Liver (tissue), 9 donors: ENCODE results near the gene TMEM167A. TPM values are rescaled to one million over a fixed set of nuclear protein-coding genes. Genes with fewer than 3 reads are reported as not detected.

ENCODE experiments used
- DNase-seq: peaks from one replicate; pipeline ENCODE4 v3.0.0-alpha.2; 2017; ENCODE audit warnings: low spot score
- H3K27ac ChIP-seq, 2 donors: one replicate each; pipeline ENCODE4 v1.7.0; 2013; ENCODE audit warnings: inconsistent platforms in 2 of 2, low read length in 2 of 2, control low read depth in 1 of 2, low read depth in 1 of 2, mild to moderate bottlenecking in 1 of 2
- H3K27me3 ChIP-seq, 4 donors: one replicate each; pipeline versions ENCODE4 v1.6.1 to v1.7.0; 2013; ENCODE audit warnings: low read length in 3 of 4, inconsistent platforms in 1 of 4, mild to moderate bottlenecking in 1 of 4, moderate library complexity in 1 of 4; ENCODE audit not compliant: control insufficient read depth in 4 of 4, insufficient read depth in 4 of 4
- H3K36me3 ChIP-seq, 4 donors: one replicate each; pipeline versions ENCODE4 v1.6.1 to v1.7.0; 2013; ENCODE audit warnings: low read length in 3 of 4, mild to moderate bottlenecking in 3 of 4, low read depth in 1 of 4, moderate library complexity in 1 of 4; ENCODE audit not compliant: control insufficient read depth in 4 of 4, insufficient read depth in 3 of 4
- H3K4me1 ChIP-seq, 4 donors: one replicate each; pipeline versions ENCODE4 v1.6.1 to v1.7.0; 2013; ENCODE audit warnings: low read length in 3 of 4, mild to moderate bottlenecking in 3 of 4, moderate library complexity in 1 of 4; ENCODE audit not compliant: control insufficient read depth in 4 of 4, insufficient read depth in 4 of 4
- H3K4me3 ChIP-seq, 3 donors: one replicate each; pipeline versions ENCODE4 v1.6.1 to v1.7.0; 2013; ENCODE audit warnings: low read length in 3 of 3, control low read depth in 1 of 3, low read depth in 1 of 3, mild to moderate bottlenecking in 1 of 3
- H3K9ac ChIP-seq, 2 donors: one replicate each; pipeline ENCODE4 v1.7.0; 2013; ENCODE audit warnings: low read length in 2 of 2, mild to moderate bottlenecking in 2 of 2, moderate library complexity in 2 of 2, control low read depth in 1 of 2, low read depth in 1 of 2
- H3K9me3 ChIP-seq, 4 donors: one replicate each; pipeline versions ENCODE4 v1.6.1 to v1.7.0; 2013; ENCODE audit warnings: low read length in 3 of 4; ENCODE audit not compliant: control insufficient read depth in 4 of 4
- EGR1 ChIP-seq, 2 donors: IDR thresholded peaks; 2 replicates each; pipeline ENCODE4 v1.6.1; 2016 to 2018; ENCODE audit warnings: antibody characterized with exemption in 2 of 2, low read depth in 2 of 2
- FOXA1 ChIP-seq: IDR thresholded peaks from 2 replicates; pipeline ENCODE4 v1.6.1; 2016; ENCODE audit warnings: antibody characterized with exemption
- GABPA ChIP-seq, 2 donors: IDR thresholded peaks in 1 of 2; conservative IDR thresholded peaks in 1 of 2; 2 replicates each; pipeline ENCODE4 v1.6.1; 2016; ENCODE audit warnings: antibody characterized with exemption in 2 of 2, mild to moderate bottlenecking in 1 of 2, moderate library complexity in 1 of 2
- HNF4A ChIP-seq, 2 donors: conservative IDR thresholded peaks; 2 replicates each; pipeline ENCODE4 v1.6.1; 2016; ENCODE audit warnings: antibody characterized with exemption in 2 of 2, mild to moderate bottlenecking in 2 of 2
- HNF4G ChIP-seq: IDR thresholded peaks from 2 replicates; pipeline ENCODE4 v1.6.1; 2016; ENCODE audit warnings: antibody characterized with exemption
- JUND ChIP-seq, 2 donors: IDR thresholded peaks; 2 replicates each; pipeline ENCODE4 v1.6.1; 2016; ENCODE audit warnings: antibody characterized with exemption in 2 of 2
- NR2F2 ChIP-seq: IDR thresholded peaks from 2 replicates; pipeline ENCODE4 v1.6.1; 2016; ENCODE audit warnings: antibody characterized with exemption
- RAD21 ChIP-seq, 2 donors: IDR thresholded peaks; 2 replicates each; pipeline ENCODE4 v1.6.1; 2016; ENCODE audit warnings: antibody characterized with exemption in 2 of 2, mild to moderate bottlenecking in 2 of 2
- REST ChIP-seq: IDR thresholded peaks from 2 replicates; pipeline ENCODE4 v1.6.1; 2016; ENCODE audit warnings: antibody characterized with exemption, mild to moderate bottlenecking
- RXRA ChIP-seq, 2 donors: IDR thresholded peaks; 2 replicates each; pipeline ENCODE4 v1.6.1; 2017 to 2018; ENCODE audit warnings: antibody characterized with exemption in 2 of 2, mild to moderate bottlenecking in 1 of 2
- SP1 ChIP-seq: IDR thresholded peaks from 2 replicates; pipeline ENCODE4 v1.6.1; 2018; ENCODE audit warnings: antibody characterized with exemption, mild to moderate bottlenecking
- YY1 ChIP-seq: IDR thresholded peaks from 2 replicates; pipeline ENCODE4 v1.6.1; 2016; ENCODE audit warnings: antibody characterized with exemption, mild to moderate bottlenecking
- WGBS: extraction: QIAGEN DNeasy Blood & Tissue Kit; methylation state at CpG from one replicate; pipeline ENCODE4 v1.1.7; 2013; 5-methylcytosine and 5-hydroxymethylcytosine counted together
- polyA plus RNA-seq, 2 donors: library from polyadenylated mRNA; stranded (reverse) in 1 of 2; unstranded in 1 of 2; fragments of 200-250 nt in 1 of 2; fragments of >200 nt in 1 of 2; fragmentation: Nextera tagmentation in 1 of 2; extraction: Ambion mirVana in 1 of 2; gene quantifications; one replicate each; pipeline versions ENCODE4 v1.2.1 to v1.2.3, GENCODE V29; 2013 to 2015
- total RNA-seq, 2 donors: library from RNA; depleted of rRNA; stranded (reverse); fragments of >200 nt; gene quantifications; one replicate each; pipeline ENCODE4 v1.2.3, GENCODE V29; 2014
- TF ChIP-seq, protein P1 (sequence below): IDR thresholded peaks from 2 replicates; pipeline ENCODE4 v1.6.1; 2016; ENCODE audit warnings: antibody characterized with exemption
- TF ChIP-seq, protein P2 (sequence below): IDR thresholded peaks from 2 replicates; pipeline ENCODE4 v1.6.1; 2016; ENCODE audit warnings: antibody characterized with exemption
- TF ChIP-seq, protein P3 (sequence below): fragments of 150-350 bp; IDR thresholded peaks from 2 replicates; pipeline ENCODE4 v1.5.1; 2017; ENCODE audit warnings: improper control_type of control experiment, low read depth, low read length; ENCODE audit not compliant: missing input control
- TF ChIP-seq, protein P4 (sequence below): IDR thresholded peaks from 2 replicates; pipeline ENCODE4 v1.6.1; 2016; ENCODE audit warnings: antibody characterized with exemption
- donor health status: healthy.
- donor health status: healthy.
- donor health status: healthy.
- donor health status: healthy.
- donor health status: healthy.

TMEM167A gene
- total and polyA plus RNA-seq, 4 donors = 27.0 to 55.2 (median 37.1) TPM

DNA sequence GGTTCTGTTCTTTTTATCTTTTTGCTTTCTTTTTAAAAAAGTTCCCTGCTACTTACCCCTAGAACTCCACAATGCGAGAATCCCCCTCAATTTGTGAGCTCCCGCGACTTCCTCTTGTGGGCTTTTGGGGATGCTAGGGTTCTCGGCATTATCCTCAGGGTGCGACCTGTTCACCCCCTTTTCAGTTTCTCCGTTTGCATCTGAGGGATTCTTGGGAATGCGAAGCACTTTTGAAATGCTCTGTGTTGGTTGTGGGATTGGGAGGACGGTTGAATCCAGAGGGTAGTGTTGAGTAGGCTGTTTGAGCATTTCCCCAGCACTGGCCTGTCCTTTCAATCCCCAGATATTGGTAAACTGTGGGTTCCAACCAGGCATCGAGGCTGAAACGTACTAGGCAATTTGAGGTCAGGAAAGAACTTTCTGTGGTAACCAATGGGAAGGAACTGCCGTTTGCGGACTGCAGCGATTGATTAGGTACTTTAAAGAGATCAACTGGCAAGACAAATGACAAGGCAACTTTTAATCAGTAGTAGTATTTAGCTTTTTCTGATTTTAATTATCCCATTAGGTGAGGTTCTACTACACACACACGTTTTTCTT lies 568 bp upstream of the TMEM167A start:
- no peaks in the 10 kb centered on the region for H3K27me3 ChIP-seq
- 4% methylated on average over 14 of the region's 14 CpGs for WGBS
- H3K4me3 ChIP-seq = peak overlapping the region; percentile 87 to 95 (median 91)
- H3K9me3 ChIP-seq = no peaks in the 10 kb centered on the region
- H3K9ac ChIP-seq = peak overlapping the region in 1 of 2 donors; percentile 91
- no peaks in the 10 kb centered on the region for H3K36me3 ChIP-seq
- TF ChIP-seq RAD21 (IDR thresholded peaks at IDR 0.05) (no peak), GABPA (IDR thresholded peaks at IDR 0.05 in 1 of 2, conservative IDR thresholded peaks at IDR 0.05 in 1 of 2) (peak; percentile 66 to 84), HNF4A (conservative IDR thresholded peaks at IDR 0.05) (no peak)
- H3K27ac ChIP-seq = peak overlapping the region; percentile 71 to 82
- DNase-seq = no peak
- peaks cover 3 to 19% (median 13%) of the 10 kb centered on the region in 4 donors for H3K4me1 ChIP-seq

DNA sequence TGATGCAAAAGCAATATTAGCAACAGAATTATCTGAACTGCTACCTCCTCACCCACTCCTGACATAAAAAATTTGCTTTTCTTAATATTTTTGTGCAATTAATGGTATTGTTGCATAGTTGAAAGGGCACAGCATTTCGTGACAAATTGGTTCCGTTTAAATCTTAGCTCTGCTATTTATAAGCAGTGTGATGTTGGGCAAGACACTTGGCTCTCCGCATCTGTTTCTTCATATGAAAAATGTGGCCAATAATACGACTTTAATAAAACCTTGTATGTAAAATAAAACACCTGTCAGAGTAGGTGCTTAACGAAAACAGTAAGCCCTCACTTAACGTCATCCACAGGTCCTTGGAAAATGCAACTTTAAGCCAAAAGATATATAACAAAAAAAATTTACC lies 4.2 kb downstream of the TMEM167A start:
- H3K9ac ChIP-seq = no peak overlapping the region
- WGBS = 79% methylated on average over 6 of the region's 6 CpGs
- H3K9me3 ChIP-seq = no peaks in the 10 kb centered on the region
- no peak overlapping the region for H3K4me3 ChIP-seq
- no peak for TF ChIP-seq EGR1 (IDR thresholded peaks at IDR 0.05; ENCODE audit: low read depth in 2 of 2)
- TF ChIP-seq SP1 = no peak
- TF ChIP-seq HNF4A (conservative IDR thresholded peaks at IDR 0.05) = no peak
- TF ChIP-seq RAD21 (IDR thresholded peaks at IDR 0.05) = no peak
- TF ChIP-seq HNF4G = no peak
- TF ChIP-seq, protein P1, sequence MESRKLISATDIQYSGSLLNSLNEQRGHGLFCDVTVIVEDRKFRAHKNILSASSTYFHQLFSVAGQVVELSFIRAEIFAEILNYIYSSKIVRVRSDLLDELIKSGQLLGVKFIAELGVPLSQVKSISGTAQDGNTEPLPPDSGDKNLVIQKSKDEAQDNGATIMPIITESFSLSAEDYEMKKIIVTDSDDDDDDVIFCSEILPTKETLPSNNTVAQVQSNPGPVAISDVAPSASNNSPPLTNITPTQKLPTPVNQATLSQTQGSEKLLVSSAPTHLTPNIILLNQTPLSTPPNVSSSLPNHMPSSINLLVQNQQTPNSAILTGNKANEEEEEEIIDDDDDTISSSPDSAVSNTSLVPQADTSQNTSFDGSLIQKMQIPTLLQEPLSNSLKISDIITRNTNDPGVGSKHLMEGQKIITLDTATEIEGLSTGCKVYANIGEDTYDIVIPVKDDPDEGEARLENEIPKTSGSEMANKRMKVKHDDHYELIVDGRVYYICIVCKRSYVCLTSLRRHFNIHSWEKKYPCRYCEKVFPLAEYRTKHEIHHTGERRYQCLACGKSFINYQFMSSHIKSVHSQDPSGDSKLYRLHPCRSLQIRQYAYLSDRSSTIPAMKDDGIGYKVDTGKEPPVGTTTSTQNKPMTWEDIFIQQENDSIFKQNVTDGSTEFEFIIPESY = no peak
- TF ChIP-seq, protein P2, sequence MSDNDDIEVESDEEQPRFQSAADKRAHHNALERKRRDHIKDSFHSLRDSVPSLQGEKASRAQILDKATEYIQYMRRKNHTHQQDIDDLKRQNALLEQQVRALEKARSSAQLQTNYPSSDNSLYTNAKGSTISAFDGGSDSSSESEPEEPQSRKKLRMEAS = no peak
- TF ChIP-seq RXRA (IDR thresholded peaks at IDR 0.05) = no peak
- TF ChIP-seq, protein P3, sequence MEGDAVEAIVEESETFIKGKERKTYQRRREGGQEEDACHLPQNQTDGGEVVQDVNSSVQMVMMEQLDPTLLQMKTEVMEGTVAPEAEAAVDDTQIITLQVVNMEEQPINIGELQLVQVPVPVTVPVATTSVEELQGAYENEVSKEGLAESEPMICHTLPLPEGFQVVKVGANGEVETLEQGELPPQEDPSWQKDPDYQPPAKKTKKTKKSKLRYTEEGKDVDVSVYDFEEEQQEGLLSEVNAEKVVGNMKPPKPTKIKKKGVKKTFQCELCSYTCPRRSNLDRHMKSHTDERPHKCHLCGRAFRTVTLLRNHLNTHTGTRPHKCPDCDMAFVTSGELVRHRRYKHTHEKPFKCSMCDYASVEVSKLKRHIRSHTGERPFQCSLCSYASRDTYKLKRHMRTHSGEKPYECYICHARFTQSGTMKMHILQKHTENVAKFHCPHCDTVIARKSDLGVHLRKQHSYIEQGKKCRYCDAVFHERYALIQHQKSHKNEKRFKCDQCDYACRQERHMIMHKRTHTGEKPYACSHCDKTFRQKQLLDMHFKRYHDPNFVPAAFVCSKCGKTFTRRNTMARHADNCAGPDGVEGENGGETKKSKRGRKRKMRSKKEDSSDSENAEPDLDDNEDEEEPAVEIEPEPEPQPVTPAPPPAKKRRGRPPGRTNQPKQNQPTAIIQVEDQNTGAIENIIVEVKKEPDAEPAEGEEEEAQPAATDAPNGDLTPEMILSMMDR = no peak
- TF ChIP-seq NR2F2 = no peak
- TF ChIP-seq, protein P4, sequence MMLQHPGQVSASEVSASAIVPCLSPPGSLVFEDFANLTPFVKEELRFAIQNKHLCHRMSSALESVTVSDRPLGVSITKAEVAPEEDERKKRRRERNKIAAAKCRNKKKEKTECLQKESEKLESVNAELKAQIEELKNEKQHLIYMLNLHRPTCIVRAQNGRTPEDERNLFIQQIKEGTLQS = no peak
- no peak for TF ChIP-seq JUND (IDR thresholded peaks at IDR 0.05)
- no peak for TF ChIP-seq REST
- TF ChIP-seq GABPA (IDR thresholded peaks at IDR 0.05 in 1 of 2, conservative IDR thresholded peaks at IDR 0.05 in 1 of 2) = no peak
- no peak for TF ChIP-seq FOXA1
- TF ChIP-seq YY1 = no peak
- no peak overlapping the region for H3K27ac ChIP-seq
- DNase-seq = no peak
- no peaks in the 10 kb centered on the region for H3K36me3 ChIP-seq
- no peaks in the 10 kb centered on the region for H3K27me3 ChIP-seq
- H3K4me1 ChIP-seq = peaks cover 4 to 37% (median 12%) of the 10 kb centered on the region in 4 donors
